Measurements from ENCODE around the gene CARD8. TPM values are rescaled to one million over a fixed set of nuclear protein-coding genes. Genes with fewer than 3 reads are reported as not detected.

CARD8 gene
- total and polyA plus RNA-seq, 2 experiments from 2014 or later: 16.6 to 17.1 TPM

DNA sequence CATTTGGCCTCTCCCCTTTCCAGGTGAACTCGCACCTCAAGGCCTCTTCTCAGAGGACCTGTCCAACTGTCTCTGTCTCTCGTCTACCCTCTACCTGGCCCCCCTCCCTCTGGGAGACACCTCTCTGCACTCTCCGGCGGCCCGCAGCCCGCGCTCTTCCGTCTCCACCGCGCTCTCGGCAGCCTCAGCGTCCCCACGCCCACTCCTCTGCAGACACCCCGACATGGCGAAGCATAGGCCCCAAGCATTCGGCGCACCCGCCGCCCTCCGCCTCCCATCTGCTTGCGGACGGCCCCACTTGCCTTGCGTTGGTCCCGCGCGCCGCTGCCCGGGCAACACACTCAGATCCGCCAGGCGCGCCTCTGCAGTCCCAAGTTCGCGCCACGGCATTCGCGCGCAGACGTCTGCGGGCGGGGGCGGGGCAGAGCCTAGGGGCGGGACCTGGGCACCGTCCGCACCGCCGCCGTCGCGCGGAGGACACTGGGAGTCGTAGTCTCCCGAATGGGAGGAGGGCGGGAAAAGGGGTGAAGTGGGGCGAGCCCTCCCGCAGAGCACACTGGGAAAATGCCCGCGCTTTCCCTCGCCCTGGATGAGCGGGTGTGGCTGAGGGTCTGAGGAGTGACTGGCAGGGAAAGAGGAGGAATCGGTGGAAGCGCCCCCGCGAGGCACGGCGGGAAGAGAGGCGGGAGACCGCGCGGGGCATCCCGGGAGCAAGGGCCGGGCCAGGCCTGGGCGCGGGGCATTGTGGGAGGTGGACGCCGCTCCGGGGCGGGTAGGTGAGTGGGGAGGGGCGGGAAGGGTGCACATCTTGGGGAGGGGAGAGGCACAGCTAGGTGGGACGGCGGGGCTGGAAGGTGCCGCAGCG is 85.5 kb downstream of the CARD8 start, which contains the start of the genes LIG1 and ZSWIM9:
Gene LIG1 (minus strand): TSS at position 406 of the 865 bp plus-strand sequence. CDS start 4,778 bp downstream, outside the sequence.
Gene ZSWIM9 (plus strand): TSS at position 742 of the 865 bp plus-strand sequence. CDS start 1,123 bp downstream, outside the sequence.
- Histone ChIP-seq H3F3A (replicated peaks; ENCODE audit: low read depth) (no peaks in the 10 kb centered on the region), H3K27me3 (ENCODE audit: insufficient read depth) (no peaks in the 10 kb centered on the region), H3K4me1 (ENCODE audit: insufficient read depth) (peaks cover 8% of the 10 kb centered on the region), H3K27ac (ENCODE audit: low read depth) (peak within 1 kb of the TSS; percentile 97), H3K36me3 (ENCODE audit: insufficient read depth) (peaks cover 26% of the 10 kb centered on the region), H4K20me1 (replicated peaks; ENCODE audit: insufficient read depth) (peaks cover 23% of the 10 kb centered on the region), H3K79me2 (replicated peaks; ENCODE audit: insufficient read depth) (peaks cover 59% of the 10 kb centered on the region), H3K4me3 (peak within 1 kb of the TSS; percentile 92), H3K9me2 (ENCODE audit: insufficient read depth) (no peaks in the 10 kb centered on the region), H2AFZ (peak within 1 kb of the TSS; percentile 98), H3K4me2 (peak within 1 kb of the TSS; percentile 98)
- H3K4me3 Mint-ChIP-seq: peak within 1 kb of the TSS; percentile 95
- TF ChIP-seq REST (IDR thresholded peaks at IDR 0.05; ENCODE audit: unreplicated experiment) (no peak), POLR2AphosphoS5 (IDR thresholded peaks at IDR 0.05; ENCODE audit: low read depth) (peak; percentile 71), ZNF331 (CRISPR knock-in tag; IDR thresholded peaks at IDR 0.05; ENCODE audit: low read depth) (no peak), ZNF114 (CRISPR knock-in tag; IDR thresholded peaks at IDR 0.05) (no peak), ETS1 (IDR thresholded peaks at IDR 0.05) (peak; percentile 81), JUNB (IDR thresholded peaks at IDR 0.05; ENCODE audit: unreplicated experiment) (no peak), EZH2phosphoT487 (IDR thresholded peaks at IDR 0.05; ENCODE audit: unreplicated experiment) (no peak), CREB1 (CRISPR knock-in tag; IDR thresholded peaks at IDR 0.05; ENCODE audit: low read depth) (0 out of 2 replicates have a peak, but pooled peaks have one; percentile 49)
- TF ChIP-seq, protein P1, sequence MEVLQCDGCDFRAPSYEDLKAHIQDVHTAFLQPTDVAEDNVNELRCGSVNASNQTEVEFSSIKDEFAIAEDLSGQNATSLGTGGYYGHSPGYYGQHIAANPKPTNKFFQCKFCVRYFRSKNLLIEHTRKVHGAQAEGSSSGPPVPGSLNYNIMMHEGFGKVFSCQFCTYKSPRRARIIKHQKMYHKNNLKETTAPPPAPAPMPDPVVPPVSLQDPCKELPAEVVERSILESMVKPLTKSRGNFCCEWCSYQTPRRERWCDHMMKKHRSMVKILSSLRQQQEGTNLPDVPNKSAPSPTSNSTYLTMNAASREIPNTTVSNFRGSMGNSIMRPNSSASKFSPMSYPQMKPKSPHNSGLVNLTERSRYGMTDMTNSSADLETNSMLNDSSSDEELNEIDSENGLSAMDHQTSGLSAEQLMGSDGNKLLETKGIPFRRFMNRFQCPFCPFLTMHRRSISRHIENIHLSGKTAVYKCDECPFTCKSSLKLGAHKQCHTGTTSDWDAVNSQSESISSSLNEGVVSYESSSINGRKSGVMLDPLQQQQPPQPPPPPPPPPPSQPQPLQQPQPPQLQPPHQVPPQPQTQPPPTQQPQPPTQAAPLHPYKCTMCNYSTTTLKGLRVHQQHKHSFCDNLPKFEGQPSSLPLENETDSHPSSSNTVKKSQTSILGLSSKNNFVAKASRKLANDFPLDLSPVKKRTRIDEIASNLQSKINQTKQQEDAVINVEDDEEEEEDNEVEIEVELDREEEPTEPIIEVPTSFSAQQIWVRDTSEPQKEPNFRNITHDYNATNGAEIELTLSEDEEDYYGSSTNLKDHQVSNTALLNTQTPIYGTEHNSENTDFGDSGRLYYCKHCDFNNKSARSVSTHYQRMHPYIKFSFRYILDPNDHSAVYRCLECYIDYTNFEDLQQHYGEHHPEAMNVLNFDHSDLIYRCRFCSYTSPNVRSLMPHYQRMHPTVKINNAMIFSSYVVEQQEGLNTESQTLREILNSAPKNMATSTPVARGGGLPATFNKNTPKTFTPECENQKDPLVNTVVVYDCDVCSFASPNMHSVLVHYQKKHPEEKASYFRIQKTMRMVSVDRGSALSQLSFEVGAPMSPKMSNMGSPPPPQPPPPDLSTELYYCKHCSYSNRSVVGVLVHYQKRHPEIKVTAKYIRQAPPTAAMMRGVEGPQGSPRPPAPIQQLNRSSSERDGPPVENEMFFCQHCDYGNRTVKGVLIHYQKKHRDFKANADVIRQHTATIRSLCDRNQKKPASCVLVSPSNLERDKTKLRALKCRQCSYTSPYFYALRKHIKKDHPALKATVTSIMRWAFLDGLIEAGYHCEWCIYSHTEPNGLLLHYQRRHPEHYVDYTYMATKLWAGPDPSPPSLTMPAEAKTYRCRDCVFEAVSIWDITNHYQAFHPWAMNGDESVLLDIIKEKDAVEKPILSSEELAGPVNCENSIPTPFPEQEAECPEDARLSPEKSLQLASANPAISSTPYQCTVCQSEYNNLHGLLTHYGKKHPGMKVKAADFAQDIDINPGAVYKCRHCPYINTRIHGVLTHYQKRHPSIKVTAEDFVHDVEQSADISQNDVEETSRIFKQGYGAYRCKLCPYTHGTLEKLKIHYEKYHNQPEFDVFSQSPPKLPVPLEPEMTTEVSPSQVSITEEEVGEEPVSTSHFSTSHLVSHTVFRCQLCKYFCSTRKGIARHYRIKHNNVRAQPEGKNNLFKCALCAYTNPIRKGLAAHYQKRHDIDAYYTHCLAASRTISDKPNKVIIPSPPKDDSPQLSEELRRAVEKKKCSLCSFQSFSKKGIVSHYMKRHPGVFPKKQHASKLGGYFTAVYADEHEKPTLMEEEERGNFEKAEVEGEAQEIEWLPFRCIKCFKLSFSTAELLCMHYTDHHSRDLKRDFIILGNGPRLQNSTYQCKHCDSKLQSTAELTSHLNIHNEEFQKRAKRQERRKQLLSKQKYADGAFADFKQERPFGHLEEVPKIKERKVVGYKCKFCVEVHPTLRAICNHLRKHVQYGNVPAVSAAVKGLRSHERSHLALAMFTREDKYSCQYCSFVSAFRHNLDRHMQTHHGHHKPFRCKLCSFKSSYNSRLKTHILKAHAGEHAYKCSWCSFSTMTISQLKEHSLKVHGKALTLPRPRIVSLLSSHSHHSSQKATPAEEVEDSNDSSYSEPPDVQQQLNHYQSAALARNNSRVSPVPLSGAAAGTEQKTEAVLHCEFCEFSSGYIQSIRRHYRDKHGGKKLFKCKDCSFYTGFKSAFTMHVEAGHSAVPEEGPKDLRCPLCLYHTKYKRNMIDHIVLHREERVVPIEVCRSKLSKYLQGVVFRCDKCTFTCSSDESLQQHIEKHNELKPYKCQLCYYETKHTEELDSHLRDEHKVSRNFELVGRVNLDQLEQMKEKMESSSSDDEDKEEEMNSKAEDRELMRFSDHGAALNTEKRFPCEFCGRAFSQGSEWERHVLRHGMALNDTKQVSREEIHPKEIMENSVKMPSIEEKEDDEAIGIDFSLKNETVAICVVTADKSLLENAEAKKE (CRISPR knock-in tag; IDR thresholded peaks at IDR 0.05): no peak
- ATAC-seq: peak; percentile 87
- DNase-seq (ENCODE audit: low spot score): peak; percentile 94
- peaks cover 33% of the 10 kb centered on the region for H3K36me3 Mint-ChIP-seq (ENCODE audit: low read depth)
- peaks cover 8% of the 10 kb centered on the region for H3K27me3 Mint-ChIP-seq (ENCODE audit: insufficient read depth, low read depth, poor library complexity)
- peaks cover 17% of the 10 kb centered on the region for H3K4me1 Mint-ChIP-seq
- H3K27ac Mint-ChIP-seq: peak within 1 kb of the TSS; percentile 97
- no peaks in the 10 kb centered on the region; the same call in 1 of the 3 replicates for H3K9me3 Mint-ChIP-seq

Measured in GM23338 (cell line).